ENCODE data around the gene AFF4. TPM values are rescaled to one million over a fixed set of nuclear protein-coding genes. Genes with fewer than 3 reads are reported as not detected.

The AFF4 gene
- total RNA-seq, 1 donor from 2014 or later: 119 TPM

- Mint-ChIP-seq H3K4me3 (no peak overlapping the region), H3K4me1 (peaks cover 2% of the 10 kb centered on the region), H3K27me3 (ENCODE audit: low read depth) (no peaks in the 10 kb centered on the region), H3K9me3 (no peaks in the 10 kb centered on the region), H3K27ac (no peak overlapping the region), H3K36me3 (peaks cover 7% of the 10 kb centered on the region)
- DNase-seq (ENCODE audit: low spot score in 2 of 2, unreplicated experiment in 2 of 2): no peak
- no peak for TF ChIP-seq CTCF (IDR thresholded peaks at IDR 0.05; ENCODE audit: unreplicated experiment)
These were observed 19.9 kb downstream of the AFF4 start for GRCh38 chr5:132943362-132944022.

GRCh38 chr5:132941331-132941730 is 22.1 kb downstream of the AFF4 start:
- no peaks in the 10 kb centered on the region for H3K9me3 Mint-ChIP-seq
- TF ChIP-seq CTCF (IDR thresholded peaks at IDR 0.05; ENCODE audit: unreplicated experiment): no peak
- DNase-seq (ENCODE audit: low spot score in 2 of 2, unreplicated experiment in 2 of 2): no peak
- no peaks in the 10 kb centered on the region for H3K27me3 Mint-ChIP-seq (ENCODE audit: low read depth)
- no peak overlapping the region for H3K4me3 Mint-ChIP-seq
- H3K36me3 Mint-ChIP-seq: peaks cover 11% of the 10 kb centered on the region
- H3K27ac Mint-ChIP-seq: no peak overlapping the region
- no peaks in the 10 kb centered on the region for H3K4me1 Mint-ChIP-seq

GRCh38 chr5:132928062-132928407 is 35.4 kb downstream of the AFF4 start:
- no peak for TF ChIP-seq CTCF (IDR thresholded peaks at IDR 0.05; ENCODE audit: unreplicated experiment)
- Mint-ChIP-seq H3K27me3 (ENCODE audit: low read depth) (no peaks in the 10 kb centered on the region), H3K36me3 (peaks cover 37% of the 10 kb centered on the region), H3K4me1 (peaks cover 9% of the 10 kb centered on the region), H3K9me3 (no peaks in the 10 kb centered on the region), H3K27ac (no peak overlapping the region), H3K4me3 (no peak overlapping the region)
- no peak for DNase-seq (ENCODE audit: low spot score in 2 of 2, unreplicated experiment in 2 of 2)

GRCh38 chr5:132927355-132928061 is 35.9 kb downstream of the AFF4 start:
- Mint-ChIP-seq H3K4me3 (no peak overlapping the region), H3K4me1 (peaks cover 9% of the 10 kb centered on the region), H3K9me3 (no peaks in the 10 kb centered on the region), H3K36me3 (peaks cover 33% of the 10 kb centered on the region), H3K27ac (no peak overlapping the region), H3K27me3 (ENCODE audit: low read depth) (no peaks in the 10 kb centered on the region)
- DNase-seq (ENCODE audit: low spot score in 2 of 2, unreplicated experiment in 2 of 2): no peak
- no peak for TF ChIP-seq CTCF (IDR thresholded peaks at IDR 0.05; ENCODE audit: unreplicated experiment)

GRCh38 chr5:132926437-132926836 is 37.0 kb downstream of the AFF4 start:
- H3K4me3 Mint-ChIP-seq: no peak overlapping the region
- no peak overlapping the region for H3K27ac Mint-ChIP-seq
- H3K27me3 Mint-ChIP-seq (ENCODE audit: low read depth): no peaks in the 10 kb centered on the region
- TF ChIP-seq CTCF (IDR thresholded peaks at IDR 0.05; ENCODE audit: unreplicated experiment): no peak
- H3K4me1 Mint-ChIP-seq: peaks cover 9% of the 10 kb centered on the region
- no peaks in the 10 kb centered on the region for H3K9me3 Mint-ChIP-seq
- no peak for DNase-seq (ENCODE audit: low spot score in 2 of 2, unreplicated experiment in 2 of 2)
- peaks cover 40% of the 10 kb centered on the region for H3K36me3 Mint-ChIP-seq

Measured in mesothelial cell of epicardium (in vitro differentiated cells).